Measurements from ENCODE around the gene ITM2A.

The ITM2A gene

DNA sequence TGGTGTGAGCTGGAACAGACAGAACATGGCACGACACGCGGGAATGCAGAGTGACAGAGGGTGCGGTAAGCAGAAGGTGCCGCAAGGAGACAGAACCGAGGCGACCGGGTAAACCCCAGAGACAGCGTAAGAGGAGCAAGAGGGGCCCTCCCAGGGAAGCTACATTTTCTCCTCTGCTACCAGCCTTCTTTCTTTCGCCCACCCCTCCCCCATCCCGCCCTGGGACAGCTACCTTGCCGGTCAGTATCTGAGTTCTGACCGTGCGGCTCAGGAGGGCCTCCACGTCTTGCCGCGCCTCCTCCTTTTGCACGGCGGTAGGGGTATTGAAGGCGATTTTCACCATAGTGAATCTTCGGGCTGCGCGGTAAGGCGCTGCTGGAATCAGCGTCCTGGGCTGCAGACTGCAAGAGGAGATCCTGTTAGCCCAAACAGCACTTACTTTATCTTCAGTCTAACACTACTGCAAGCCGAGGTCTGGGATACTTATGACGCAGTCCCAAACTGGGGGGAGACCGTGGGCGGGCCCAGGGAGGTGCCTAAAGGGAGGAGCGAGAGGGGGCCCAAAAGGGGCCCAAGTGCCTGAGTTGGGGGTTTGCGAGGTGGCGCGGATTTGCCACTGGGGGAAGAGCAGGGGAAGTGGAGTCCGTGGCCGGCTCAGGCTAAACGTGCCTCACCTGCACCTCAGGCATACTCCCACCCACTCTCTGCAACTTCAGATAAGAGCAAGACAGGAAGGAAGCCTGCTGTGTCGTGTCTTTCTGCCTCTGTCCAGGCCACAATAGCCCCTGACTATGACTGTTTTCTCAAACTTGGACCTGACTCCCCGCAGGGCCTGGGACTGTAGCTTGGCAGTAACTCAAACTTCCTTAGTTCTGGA is at the start of gene ITM2A:
Gene ITM2A (minus strand): TSS at position 462 of the 877 bp plus-strand sequence. CDS start 119 bp downstream, at position 343.
- DNase-seq, result no peak

DNA sequence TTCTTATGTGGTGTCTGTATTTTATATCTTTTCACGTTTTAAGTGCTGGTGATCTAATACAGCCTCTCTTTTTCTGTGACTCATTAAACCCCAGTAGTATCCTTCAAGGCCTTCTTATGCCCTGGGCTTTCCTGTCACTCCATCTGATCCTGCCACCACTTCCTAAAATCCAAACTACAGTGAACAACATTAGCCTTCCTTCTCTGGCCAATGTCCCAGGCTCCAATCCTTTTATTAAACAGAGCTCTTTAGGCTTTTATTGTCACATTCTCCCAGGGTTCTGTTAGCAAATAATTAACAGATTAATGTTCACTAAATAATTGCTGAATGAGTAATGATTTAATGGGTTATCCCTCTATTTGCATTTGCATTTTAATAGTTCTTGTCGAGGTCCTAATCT is 47.9 kb upstream of the ITM2A start:
- no peak for DNase-seq

DNA sequence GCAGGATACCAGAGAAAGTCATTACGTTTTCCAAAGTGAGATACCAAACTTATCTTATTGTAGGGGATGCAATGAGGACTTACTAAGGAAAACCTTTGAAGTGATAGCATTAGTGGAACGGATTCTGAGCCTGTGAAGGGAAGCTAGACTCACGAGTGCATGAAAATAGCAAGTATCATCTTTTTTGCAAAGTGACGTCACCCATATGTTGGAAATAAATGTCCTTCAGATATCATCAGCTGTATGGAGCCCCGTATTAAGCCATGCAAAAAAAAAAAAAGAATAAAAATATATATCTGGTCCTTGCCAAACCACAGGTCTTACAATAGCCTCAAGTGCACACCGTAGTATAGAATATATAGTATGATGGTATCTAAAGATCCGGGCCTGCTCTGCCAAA is 46.8 kb upstream of the ITM2A start:
- no peak for DNase-seq

DNA sequence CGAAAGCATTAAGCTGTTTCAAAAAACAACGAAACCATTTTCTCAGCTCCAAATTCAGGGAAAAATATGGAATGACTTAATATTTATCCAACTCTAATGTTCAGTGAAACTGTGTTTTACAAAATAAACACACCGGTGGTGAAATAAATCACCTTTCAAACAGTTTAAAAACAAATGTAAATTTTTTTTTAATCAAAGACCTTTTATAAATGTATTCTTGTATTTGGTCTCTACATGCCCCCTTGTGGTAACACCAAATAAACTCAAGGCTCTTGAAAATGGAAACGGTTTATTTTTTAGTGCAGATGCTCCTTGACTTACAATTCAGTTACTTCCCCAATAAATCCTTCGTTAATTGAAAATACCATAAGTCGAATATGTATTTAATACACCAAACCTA is 45.8 kb upstream of the ITM2A start:
- peak; percentile 8 for DNase-seq

DNA sequence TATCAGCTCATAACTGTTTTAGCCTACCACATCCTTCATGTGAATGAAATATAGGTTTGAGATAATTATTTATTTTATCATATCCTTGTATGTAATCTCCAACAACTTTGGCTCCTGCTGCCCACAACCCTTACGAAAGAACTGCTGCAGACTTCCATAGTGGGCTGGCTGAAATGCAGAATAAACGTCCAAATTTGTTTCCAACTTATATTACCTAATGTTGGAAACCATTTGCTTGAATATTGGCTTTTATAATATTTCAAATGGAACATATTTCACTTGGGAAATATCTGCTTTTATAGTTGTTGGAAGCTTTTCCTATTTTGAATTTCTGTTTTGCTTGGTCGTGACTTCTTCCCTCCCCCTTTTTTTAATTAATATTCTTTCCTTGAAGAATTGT is 45.0 kb upstream of the ITM2A start:
- no peak for DNase-seq

GRCh38 chrX:79409657-79410056 is 42.5 kb upstream of the ITM2A start:
- no peak for DNase-seq

GRCh38 chrX:79408623-79409322 is 41.6 kb upstream of the ITM2A start:
- DNase-seq, result no peak

DNA sequence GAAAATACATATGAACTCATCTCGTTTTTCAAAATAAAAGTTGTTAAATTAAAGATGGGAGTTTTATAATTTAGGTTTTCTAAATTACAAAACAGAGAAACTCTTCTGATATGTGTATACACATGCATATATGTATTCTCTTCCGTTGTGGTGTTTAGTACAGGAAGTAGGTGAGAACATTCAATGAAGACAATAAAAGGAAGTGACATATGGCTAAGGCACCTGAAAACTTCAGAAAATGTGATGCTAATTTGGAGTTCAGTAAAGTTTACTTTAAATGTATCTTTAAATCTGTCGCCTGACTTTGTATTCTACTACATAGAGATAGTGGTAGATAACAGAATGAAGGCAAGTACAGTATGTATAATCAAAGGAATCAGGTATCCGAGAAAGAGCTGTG is 33.5 kb upstream of the ITM2A start:
- no peak for DNase-seq

DNA sequence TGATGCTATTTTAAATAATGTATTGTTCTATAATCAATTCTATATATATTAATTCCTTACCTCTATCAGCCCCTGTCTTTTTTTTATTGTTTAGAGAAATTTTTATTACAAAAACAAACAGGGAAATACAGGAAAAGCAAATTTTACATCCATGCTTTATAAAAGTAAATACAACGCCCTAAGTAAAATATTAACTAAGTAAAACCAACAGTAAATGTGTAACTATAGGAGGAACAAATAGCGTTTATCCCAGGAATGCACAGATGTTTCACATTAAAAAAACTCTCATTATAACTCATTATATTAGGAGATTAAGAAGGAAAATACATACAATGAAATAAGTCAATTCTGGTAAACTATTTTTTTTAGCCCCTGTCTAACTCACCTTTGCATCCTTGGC is 8.2 kb upstream of the ITM2A start:
- no peak for DNase-seq

- no peak for DNase-seq
These were observed 4.5 kb upstream of the ITM2A start for GRCh38 chrX:79371640-79372039.

- DNase-seq, result no peak
These were observed 4.0 kb upstream of the ITM2A start for GRCh38 chrX:79371101-79371500.

- DNase-seq, result no peak
These were observed 2.7 kb upstream of the ITM2A start for GRCh38 chrX:79369871-79370270.

GRCh38 chrX:79368441-79368840 is 1.3 kb upstream of the ITM2A start:
- DNase-seq, result no peak

- DNase-seq, result no peak
These were observed 773 bp upstream of the ITM2A start for GRCh38 chrX:79367907-79368306.

DNA sequence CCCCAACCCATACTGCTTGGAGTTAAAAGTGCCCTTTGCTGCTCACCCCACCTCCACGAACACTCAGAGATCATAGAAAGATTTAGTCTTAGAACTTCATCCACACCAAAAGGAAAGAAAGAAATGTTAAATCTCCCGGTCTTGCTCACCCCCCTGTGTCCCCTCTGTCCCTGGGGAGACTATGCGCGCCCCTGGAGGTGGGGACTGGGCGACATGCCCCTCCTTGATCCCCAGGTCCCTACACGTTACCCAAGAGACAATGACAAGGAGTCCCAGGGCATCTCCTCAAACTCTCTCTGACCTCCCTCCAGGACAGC is 620 bp downstream of the ITM2A start:
- no peak for DNase-seq

DNA sequence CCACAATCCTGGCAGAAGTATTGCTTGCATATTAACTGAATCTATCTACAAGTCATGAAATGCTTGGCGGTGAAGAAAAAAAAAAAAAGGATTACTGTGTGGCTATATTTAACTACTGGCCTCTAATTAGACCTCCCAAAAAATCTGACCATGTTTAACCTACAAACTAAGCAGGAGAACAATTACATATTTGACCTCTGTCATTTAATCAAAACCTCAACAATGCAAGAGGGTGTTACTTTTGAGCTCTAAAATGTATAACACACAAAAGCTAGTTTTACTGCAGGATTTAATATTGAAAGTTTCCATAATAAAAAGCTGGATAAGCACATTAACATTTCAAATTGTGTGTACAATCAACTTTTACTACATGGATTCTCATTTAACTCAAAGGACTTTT is 1.5 kb downstream of the ITM2A start:
- DNase-seq, result no peak

GRCh38 chrX:79364306-79364705 is 2.8 kb downstream of the ITM2A start:
- DNase-seq, result no peak

DNA sequence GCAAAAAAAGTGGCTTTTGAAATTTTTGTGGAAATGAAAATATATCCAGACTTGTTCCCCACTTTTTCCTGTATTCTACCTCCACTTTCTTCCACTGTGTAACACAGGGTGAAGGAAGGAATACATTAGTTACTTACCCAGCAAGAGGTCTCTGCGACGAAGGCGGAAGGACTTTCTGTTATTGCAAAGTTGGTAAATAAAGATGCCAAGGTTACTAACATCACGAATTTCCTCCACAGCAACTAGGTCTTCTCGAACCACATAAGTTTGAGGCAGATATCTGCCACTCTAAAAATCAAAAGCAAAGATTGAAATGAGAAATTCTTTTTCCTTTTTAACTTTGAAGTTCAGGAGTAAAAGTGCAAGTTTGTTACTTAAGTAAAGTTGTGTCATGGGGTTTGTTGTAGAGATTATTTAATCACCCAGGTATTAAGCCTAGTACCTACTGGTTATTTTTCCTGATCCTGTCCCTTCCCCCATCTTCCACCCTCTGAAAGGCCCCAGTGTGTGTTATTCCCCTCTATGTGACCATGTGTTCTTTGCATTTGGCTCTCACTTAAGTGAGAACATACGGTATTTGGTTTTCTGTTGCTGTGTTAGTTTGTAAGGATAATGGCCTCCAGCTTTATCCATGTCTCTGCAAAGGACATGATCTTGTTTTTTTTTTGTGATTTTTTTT is 5.8 kb downstream of the ITM2A start:
- no peak for DNase-seq

DNA sequence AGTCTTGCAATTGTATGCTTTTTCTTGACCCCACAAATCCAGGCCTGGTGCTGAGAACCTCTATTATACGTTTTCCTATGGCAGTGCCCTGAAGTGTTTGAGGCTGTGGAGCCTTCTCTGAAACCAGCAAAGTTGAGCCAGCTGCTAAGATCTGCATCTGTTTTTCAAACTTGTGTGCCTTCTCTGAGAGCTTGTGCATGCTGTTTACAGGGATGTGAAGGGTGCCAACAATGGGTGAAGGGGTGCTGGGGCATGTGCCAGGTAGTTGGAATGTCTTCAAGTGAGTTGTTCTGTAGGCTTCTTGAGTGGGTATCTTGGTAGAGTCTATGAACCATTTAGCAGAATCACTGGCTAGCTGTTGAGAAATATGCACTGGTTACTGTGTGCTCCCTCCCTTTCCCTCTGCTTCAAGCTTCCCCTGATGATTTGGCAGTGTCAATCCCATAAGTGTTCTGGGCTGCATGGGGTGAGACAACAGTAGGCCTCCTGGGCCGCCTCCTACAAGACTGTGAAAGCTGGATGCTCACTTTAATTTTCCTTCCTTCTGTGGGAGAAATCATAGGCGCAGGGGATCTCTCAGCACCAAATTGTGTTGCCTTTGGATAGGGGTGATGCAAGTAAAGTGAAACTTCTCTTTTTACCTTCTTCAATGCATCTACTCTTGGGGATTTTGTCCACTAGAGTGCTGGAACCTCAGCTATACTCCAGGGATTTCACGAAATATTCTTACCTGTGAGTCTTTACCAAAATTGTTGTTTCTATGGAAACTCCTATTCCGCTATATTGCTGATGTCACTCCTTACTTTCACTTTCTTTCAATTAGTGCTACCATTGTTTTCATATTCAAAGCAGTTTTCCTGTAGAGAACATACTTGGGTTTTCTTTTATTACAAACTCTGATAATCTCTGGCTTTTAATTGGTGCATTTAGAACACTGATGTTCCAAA is 30.0 kb downstream of the ITM2A start:
- DNase-seq, result no peak

- DNase-seq, result no peak
These were observed 37.1 kb downstream of the ITM2A start for GRCh38 chrX:79330022-79330421.

GRCh38 chrX:79325263-79325958 is 41.7 kb downstream of the ITM2A start:
- DNase-seq, result no peak

Measured in SHP77 treated with DMSO at 0.1 percent for 48 hours (cell line).